ENCODE data around the gene MRPL12.
A peak's percentile ranks its signal among the peaks of the same experiment; 100 is the strongest.
"Not testable (repeated sequence)": the region's sequence is repeated elsewhere in the genome, so short reads cannot be mapped to it uniquely, and the experiment has no call there.

MRPL12 gene

GRCh38 chr17:81734405-81735263 lies 31.5 kb downstream of the MRPL12 start:
- H3K4me3 Mint-ChIP-seq = no peak overlapping the region
- ATAC-seq = no peak
- peaks cover 26% of the 10 kb centered on the region for H3K4me1 Mint-ChIP-seq
- H3K9me3 Mint-ChIP-seq = no peaks in the 10 kb centered on the region
- H3K36me3 Mint-ChIP-seq = no peaks in the 10 kb centered on the region
- peaks cover 69% of the 10 kb centered on the region for H3K27me3 Mint-ChIP-seq
- H3K27ac Mint-ChIP-seq = peak overlapping the region; percentile 67

GRCh38 chr17:81735264-81736102 lies 32.3 kb downstream of the MRPL12 start:
- H3K4me3 Mint-ChIP-seq = peak overlapping the region; percentile 73
- no peaks in the 10 kb centered on the region for H3K9me3 Mint-ChIP-seq
- H3K27ac Mint-ChIP-seq = peak overlapping the region; percentile 67
- ATAC-seq = peak; percentile 88
- H3K27me3 Mint-ChIP-seq = peaks cover 63% of the 10 kb centered on the region
- no peaks in the 10 kb centered on the region for H3K36me3 Mint-ChIP-seq
- H3K4me1 Mint-ChIP-seq = peaks cover 26% of the 10 kb centered on the region

GRCh38 chr17:81737947-81738800 lies 35.0 kb downstream of the MRPL12 start:
- Mint-ChIP-seq H3K9me3 (no peaks in the 10 kb centered on the region), H3K4me3 (no peak overlapping the region), H3K36me3 (no peaks in the 10 kb centered on the region), H3K27me3 (peaks cover 55% of the 10 kb centered on the region), H3K4me1 (peaks cover 26% of the 10 kb centered on the region), H3K27ac (peak overlapping the region; percentile 32)
- no peak for ATAC-seq

- no peaks in the 10 kb centered on the region for H3K9me3 Mint-ChIP-seq
- H3K36me3 Mint-ChIP-seq = no peaks in the 10 kb centered on the region
- ATAC-seq = no peak
- no peak overlapping the region for H3K4me3 Mint-ChIP-seq
- H3K4me1 Mint-ChIP-seq = peaks cover 20% of the 10 kb centered on the region
- peaks cover 47% of the 10 kb centered on the region for H3K27me3 Mint-ChIP-seq
- no peak overlapping the region for H3K27ac Mint-ChIP-seq
These were observed 35.7 kb downstream of the MRPL12 start for GRCh38 chr17:81738801-81739393.

GRCh38 chr17:81739593-81739992 lies 36.4 kb downstream of the MRPL12 start:
- H3K36me3 Mint-ChIP-seq, H3K27ac Mint-ChIP-seq, H3K9me3 Mint-ChIP-seq, ATAC-seq, H3K4me3 Mint-ChIP-seq: not testable (repeated sequence)
- H3K27me3 Mint-ChIP-seq = peaks cover 44% of the 10 kb centered on the region
- peaks cover 17% of the 10 kb centered on the region for H3K4me1 Mint-ChIP-seq

- peak; percentile 37 for ATAC-seq
- H3K27ac Mint-ChIP-seq = no peak overlapping the region
- H3K36me3 Mint-ChIP-seq = no peaks in the 10 kb centered on the region
- peaks cover 44% of the 10 kb centered on the region for H3K27me3 Mint-ChIP-seq
- no peaks in the 10 kb centered on the region for H3K9me3 Mint-ChIP-seq
- H3K4me1 Mint-ChIP-seq = peaks cover 8% of the 10 kb centered on the region
- no peak overlapping the region for H3K4me3 Mint-ChIP-seq
These were observed 37.3 kb downstream of the MRPL12 start for GRCh38 chr17:81740395-81740961.

GRCh38 chr17:81741049-81741593 lies 38.0 kb downstream of the MRPL12 start:
- no peak overlapping the region for H3K4me3 Mint-ChIP-seq
- H3K27me3 Mint-ChIP-seq = peaks cover 44% of the 10 kb centered on the region
- H3K9me3 Mint-ChIP-seq = no peaks in the 10 kb centered on the region
- H3K36me3 Mint-ChIP-seq = no peaks in the 10 kb centered on the region
- H3K27ac Mint-ChIP-seq = no peak overlapping the region
- peaks cover 2% of the 10 kb centered on the region for H3K4me1 Mint-ChIP-seq
- peak; percentile 64 for ATAC-seq

GRCh38 chr17:81741594-81742452 lies 38.7 kb downstream of the MRPL12 start:
- peaks cover 44% of the 10 kb centered on the region for H3K27me3 Mint-ChIP-seq
- H3K4me3 Mint-ChIP-seq = no peak overlapping the region
- H3K4me1 Mint-ChIP-seq = no peaks in the 10 kb centered on the region
- no peaks in the 10 kb centered on the region for H3K9me3 Mint-ChIP-seq
- ATAC-seq = peak; percentile 24
- no peak overlapping the region for H3K27ac Mint-ChIP-seq
- no peaks in the 10 kb centered on the region for H3K36me3 Mint-ChIP-seq

Data from stimulated activated memory B cell treated with anti-CD40 and anti-IgM and Interleukin-4, amounts not matched to agents 10 μg/mL and 1 μg/mL and 100 μg/mL, for 72 hours (primary cell).